22Rv1 (cell line): Measurements from ENCODE around the gene SMCO3.

Experiments used
- CTCF ChIP-seq: fragments of 450-650 bp; IDR thresholded peaks from 2 replicates; pipeline ENCODE4 v1.5.1; 2017; ENCODE audit warnings: mild to moderate bottlenecking
- ZFX ChIP-seq: fragments of 450-650 bp; IDR thresholded peaks from 2 replicates; pipeline ENCODE4 v1.6.1; 2017; ENCODE audit warnings: antibody characterized with exemption, borderline replicate concordance

DNA sequence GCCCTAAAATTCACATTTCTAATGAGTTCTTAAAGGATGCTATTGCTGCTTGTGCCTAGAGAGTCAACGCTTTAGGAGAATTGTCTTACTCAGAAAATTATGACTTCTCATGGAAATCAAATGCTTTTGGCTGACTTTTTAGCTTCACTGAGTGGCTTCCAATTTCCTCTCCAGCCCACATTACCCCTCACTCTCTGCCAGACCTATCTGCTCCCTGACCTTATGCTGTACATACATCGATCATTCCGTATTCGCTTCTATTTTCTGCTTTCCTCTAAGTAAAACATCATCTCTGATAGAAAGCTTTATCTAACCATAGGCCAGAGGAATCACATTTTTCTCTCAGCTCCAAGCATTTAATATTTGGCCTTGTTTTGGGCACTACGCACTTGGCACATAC is 12.5 kb upstream of the SMCO3 start:
- no peak for TF ChIP-seq CTCF
- no peak for TF ChIP-seq ZFX
